DND-41 (cell line): Measurements from ENCODE around the gene BCL11A.

Experiments used
- ATAC-seq: fragments of 200-7000 bp; cut with Tn5 transposase; 3 replicates; pipeline ENCODE4 v1.9.1; 2021; ENCODE audit warnings: low read depth; ENCODE audit not compliant: insufficient read depth
- DNase-seq: peaks from one replicate; pipeline ENCODE4 v3.0.0-alpha.2; 2020
- H2AFZ ChIP-seq: 2 replicates; pipeline ENCODE4 v1.6.0; 2012; ENCODE audit warnings: low read depth, low read length
- H3K27ac ChIP-seq: 2 replicates; pipeline ENCODE4 v1.5.1; 2012; ENCODE audit warnings: low read length, inconsistent platforms
- H3K27me3 ChIP-seq: fragments of 200-600 bp; sonication (generic); 2 replicates; pipeline ENCODE4 v1.6.0; 2012; ENCODE audit warnings: low read length, mild to moderate bottlenecking, inconsistent platforms; ENCODE audit not compliant: insufficient read depth, poor library complexity
- H3K36me3 ChIP-seq: 2 replicates; pipeline ENCODE4 v1.5.1; 2012; ENCODE audit warnings: low read length, inconsistent platforms; ENCODE audit not compliant: insufficient read depth
- H3K4me1 ChIP-seq: 2 replicates; pipeline ENCODE4 v1.5.1; 2012; ENCODE audit warnings: mild to moderate bottlenecking, low read length; ENCODE audit not compliant: insufficient read depth
- H3K4me2 ChIP-seq: 2 replicates; pipeline ENCODE4 v1.6.0; 2012; ENCODE audit warnings: mild to moderate bottlenecking, moderate library complexity, low read length, inconsistent platforms; ENCODE audit not compliant: insufficient read depth
- H3K4me3 ChIP-seq, 2 experiments: fragments of 200-600 bp in 1 of 2; shearing (Covaris generic) in 1 of 2; 2 replicates each; pipeline ENCODE4 v1.5.1; 2012 to 2016; ENCODE audit warnings: inconsistent platforms in 2 of 2, low read length in 2 of 2, mild to moderate bottlenecking in 2 of 2, low read depth in 1 of 2, moderate library complexity in 1 of 2
- H3K79me2 ChIP-seq: 2 replicates; pipeline ENCODE4 v1.6.0; 2012; ENCODE audit warnings: low read length, inconsistent platforms; ENCODE audit not compliant: insufficient read depth
- H3K9ac ChIP-seq: 2 replicates; pipeline ENCODE4 v1.6.0; 2012; ENCODE audit warnings: low read depth, mild to moderate bottlenecking, inconsistent platforms, low read length, moderate library complexity
- H3K9me3 ChIP-seq: 2 replicates; pipeline ENCODE4 v1.5.1; 2012; ENCODE audit warnings: low read length, moderate library complexity, mild to moderate bottlenecking, inconsistent platforms; ENCODE audit not compliant: insufficient read depth, severe bottlenecking
- H4K20me1 ChIP-seq: 2 replicates; pipeline ENCODE4 v1.6.0; 2012; ENCODE audit warnings: low read length; ENCODE audit not compliant: insufficient read depth
- EZH2 ChIP-seq: IDR thresholded peaks from 3 replicates; pipeline ENCODE4 v1.6.1; 2012; ENCODE audit warnings: borderline replicate concordance, low read depth, mild to moderate bottlenecking, moderate library complexity, low read length, inconsistent platforms; ENCODE audit not compliant: severe bottlenecking
- TF ChIP-seq, protein P1 (sequence below): IDR thresholded peaks from 2 replicates; pipeline ENCODE4 v1.5.1; 2012; ENCODE audit warnings: borderline replicate concordance, low read length, moderate library complexity, mild to moderate bottlenecking; ENCODE audit not compliant: poor library complexity, severe bottlenecking; ENCODE audit errors: extremely low read depth

The BCL11A gene

DNA sequence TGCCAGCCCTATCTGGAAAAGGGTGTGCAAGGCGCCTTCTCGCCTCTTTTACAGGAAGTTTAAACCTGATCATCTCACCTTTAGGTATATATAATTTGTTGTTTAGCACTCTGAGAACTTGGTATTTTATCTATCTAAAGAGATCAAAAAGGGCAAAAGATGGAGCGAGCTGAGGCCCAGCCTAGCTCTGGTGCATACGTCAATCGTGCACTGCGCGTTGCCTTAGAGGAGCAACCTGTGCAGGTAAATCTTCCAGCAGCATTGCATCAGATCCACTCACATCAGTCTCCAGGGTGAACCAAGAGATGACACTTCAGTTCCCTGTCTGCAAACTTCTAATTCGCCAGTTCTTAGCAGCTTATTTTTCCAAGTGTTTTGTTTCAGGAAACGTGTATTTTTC is 15.4 kb downstream of the BCL11A start:
- H3K4me1 ChIP-seq: peaks cover 14% of the 10 kb centered on the region
- H2AFZ ChIP-seq: no peak overlapping the region
- no peaks in the 10 kb centered on the region for H3K9me3 ChIP-seq
- no peak for ATAC-seq
- peaks cover 40% of the 10 kb centered on the region; the same call in 1 of the 2 replicates for H4K20me1 ChIP-seq
- no peak overlapping the region for H3K4me3 ChIP-seq
- peaks cover 100% of the 10 kb centered on the region for H3K79me2 ChIP-seq
- H3K9ac ChIP-seq: no peak overlapping the region
- peaks cover 75% of the 10 kb centered on the region for H3K36me3 ChIP-seq
- DNase-seq: no peak
- no peaks in the 10 kb centered on the region for H3K27me3 ChIP-seq
- H3K4me2 ChIP-seq: no peak overlapping the region
- TF ChIP-seq, protein P1, sequence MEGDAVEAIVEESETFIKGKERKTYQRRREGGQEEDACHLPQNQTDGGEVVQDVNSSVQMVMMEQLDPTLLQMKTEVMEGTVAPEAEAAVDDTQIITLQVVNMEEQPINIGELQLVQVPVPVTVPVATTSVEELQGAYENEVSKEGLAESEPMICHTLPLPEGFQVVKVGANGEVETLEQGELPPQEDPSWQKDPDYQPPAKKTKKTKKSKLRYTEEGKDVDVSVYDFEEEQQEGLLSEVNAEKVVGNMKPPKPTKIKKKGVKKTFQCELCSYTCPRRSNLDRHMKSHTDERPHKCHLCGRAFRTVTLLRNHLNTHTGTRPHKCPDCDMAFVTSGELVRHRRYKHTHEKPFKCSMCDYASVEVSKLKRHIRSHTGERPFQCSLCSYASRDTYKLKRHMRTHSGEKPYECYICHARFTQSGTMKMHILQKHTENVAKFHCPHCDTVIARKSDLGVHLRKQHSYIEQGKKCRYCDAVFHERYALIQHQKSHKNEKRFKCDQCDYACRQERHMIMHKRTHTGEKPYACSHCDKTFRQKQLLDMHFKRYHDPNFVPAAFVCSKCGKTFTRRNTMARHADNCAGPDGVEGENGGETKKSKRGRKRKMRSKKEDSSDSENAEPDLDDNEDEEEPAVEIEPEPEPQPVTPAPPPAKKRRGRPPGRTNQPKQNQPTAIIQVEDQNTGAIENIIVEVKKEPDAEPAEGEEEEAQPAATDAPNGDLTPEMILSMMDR: no peak
- no peak for TF ChIP-seq EZH2
- no peak overlapping the region for H3K27ac ChIP-seq

DNA sequence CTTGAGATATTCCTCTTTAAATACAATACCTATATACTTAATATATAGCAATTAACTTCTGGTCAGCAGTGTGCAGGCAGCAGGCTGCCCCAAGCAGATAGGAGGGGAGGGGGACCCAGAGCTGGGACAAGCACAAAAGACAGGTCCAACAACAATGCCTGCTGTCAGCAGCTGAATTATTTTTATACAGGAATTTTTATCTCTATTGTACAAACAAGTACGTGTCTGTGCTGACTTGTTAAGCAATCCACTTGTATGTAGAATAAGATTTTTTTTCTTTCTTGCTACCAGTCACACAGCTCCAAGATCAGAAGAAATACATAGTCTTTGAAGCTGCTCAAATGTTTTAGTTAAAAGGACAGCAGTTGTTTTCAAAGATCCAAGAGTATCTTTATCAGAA is 16.7 kb downstream of the BCL11A start:
- Histone ChIP-seq H3K27me3 (no peaks in the 10 kb centered on the region), H2AFZ (no peak overlapping the region), H3K4me2 (no peak overlapping the region), H3K79me2 (peaks cover 100% of the 10 kb centered on the region), H3K4me1 (peaks cover 15% of the 10 kb centered on the region), H3K4me3 (no peak overlapping the region), H3K9ac (no peak overlapping the region), H4K20me1 (peaks cover 47% of the 10 kb centered on the region), H3K27ac (no peak overlapping the region), H3K36me3 (peaks cover 71% of the 10 kb centered on the region), H3K9me3 (no peaks in the 10 kb centered on the region)
- TF ChIP-seq, protein P1: no peak
- no peak for TF ChIP-seq EZH2
- ATAC-seq (no peak), DNase-seq (no peak)

DNA sequence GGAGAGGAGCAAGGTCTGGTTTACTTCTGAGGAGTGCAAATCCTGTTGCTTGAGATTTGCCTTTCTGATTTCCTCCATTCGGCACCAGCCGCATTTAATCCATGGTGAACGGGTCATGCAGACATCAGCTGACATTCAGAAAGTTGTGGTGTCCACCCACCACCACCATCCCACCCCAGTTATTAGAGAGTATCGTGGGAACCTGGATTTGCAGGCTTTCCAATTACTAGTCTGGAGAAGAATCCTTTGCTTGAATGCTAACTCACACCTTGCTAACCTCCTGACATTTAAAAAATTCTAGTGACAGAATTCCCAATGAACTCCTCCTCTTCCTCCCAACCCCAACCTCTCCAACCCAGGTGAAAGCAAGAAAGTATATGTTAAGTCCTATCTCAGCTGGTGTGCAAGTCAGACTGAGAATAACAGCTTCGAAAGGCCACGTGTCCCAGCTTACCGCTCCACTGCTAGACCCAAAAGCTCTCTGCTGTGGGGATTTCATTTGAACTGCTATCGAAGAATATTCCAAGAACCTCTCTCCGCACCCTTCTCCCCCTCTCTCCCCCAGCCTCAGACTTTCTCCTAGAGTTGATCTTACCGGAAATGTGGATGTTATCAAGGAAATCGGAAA is 17.7 kb downstream of the BCL11A start:
- Histone ChIP-seq H3K27me3 (no peaks in the 10 kb centered on the region), H3K4me1 (peaks cover 23% of the 10 kb centered on the region), H3K36me3 (peaks cover 64% of the 10 kb centered on the region), H3K9me3 (no peaks in the 10 kb centered on the region), H2AFZ (no peak overlapping the region), H3K4me3 (no peak overlapping the region), H3K79me2 (peaks cover 100% of the 10 kb centered on the region), H3K9ac (no peak overlapping the region), H3K27ac (no peak overlapping the region), H3K4me2 (no peak overlapping the region), H4K20me1 (peaks cover 55% of the 10 kb centered on the region)
- no peak for TF ChIP-seq EZH2
- TF ChIP-seq, protein P1: no peak
- no peak for ATAC-seq
- no peak for DNase-seq
